K562 (cell line): ENCODE data around the gene TCF7.

Experiments used
- MXI1 ChIP-seq: IDR thresholded peaks from 2 replicates; pipeline ENCODE4 v1.6.1; 2011; ENCODE audit warnings: low read depth, mild to moderate bottlenecking, improper control_type of control experiment, low read length
- ZFPM2 ChIP-seq: fragments of 250-450 bp; sonication (Bioruptor Pico); IDR thresholded peaks from 2 replicates; pipeline ENCODE4 v1.5.1; 2022; ENCODE audit warnings: mild to moderate bottlenecking

DNA sequence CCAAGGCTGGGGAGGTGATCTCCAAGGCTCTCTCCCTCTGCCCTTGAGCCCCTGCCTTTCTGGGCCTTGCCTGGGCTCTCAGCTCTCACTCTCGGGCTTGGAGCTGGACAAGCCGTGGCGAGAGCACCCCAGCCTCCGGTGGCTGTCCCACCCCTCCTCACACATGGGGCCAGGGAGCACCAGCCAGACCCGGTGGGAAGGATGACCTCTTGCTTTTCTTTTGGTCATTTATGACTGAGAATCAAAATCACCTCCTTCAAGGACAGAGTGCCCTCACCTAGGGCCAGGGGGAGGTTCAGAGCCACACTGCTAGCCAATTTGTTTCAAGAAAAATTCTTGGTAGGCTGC lies 14.1 kb downstream of the TCF7 start:
- TF ChIP-seq MXI1 (no peak), ZFPM2 (CRISPR knock-in tag) (no peak)
